IMR-90 (cell line): Measurements from ENCODE around the gene NELFE. TPM values are rescaled to one million over a fixed set of nuclear protein-coding genes. Genes with fewer than 3 reads are reported as not detected.

Source experiments
- ATAC-seq: fragments of 200-7000 bp; cut with Tn5 transposase; 2 replicates; pipeline ENCODE4 v1.9.1; 2020; ENCODE audit warnings: low read depth, mild to moderate bottlenecking, moderate library complexity
- BruUV-seq: library from RNA; stranded (reverse); fragments of 400-500 nt; replicated peaks from 2 replicates; lab custom pipeline; 2021; lab: Mats Ljungman, UMichigan
- CTCF ChIA-PET: fragments of 300-600 bp; formaldehyde crosslinking; extraction: SDS; loops from one replicate; lab custom pipeline; 2021; ENCODE audit warnings: antibody characterized with exemption; lab: Yijun Ruan, JAX
- POLR2A ChIA-PET: fragments of 300-600 bp; sonication (Branson Sonifier 250); formaldehyde crosslinking; loops from one replicate; lab custom pipeline; 2022; ENCODE audit warnings: antibody characterized with exemption; ENCODE audit not compliant: unreplicated experiment; lab: Charles Lee
- DNase-seq: peaks from one replicate; pipeline ENCODE4 v3.0.0; 2013
- H2AFZ ChIP-seq: replicated peaks from 2 replicates; pipeline ENCODE3; 2013; ENCODE audit warnings: low read length, mild to moderate bottlenecking; ENCODE audit not compliant: poor library complexity
- H2AK5ac ChIP-seq: 2 replicates; pipeline ENCODE4 v1.6.1; 2013; ENCODE audit warnings: low read depth, low read length, inconsistent platforms
- H2AK9ac ChIP-seq: replicated peaks from 2 replicates; pipeline ENCODE3; 2013; ENCODE audit warnings: mild to moderate bottlenecking, low read depth, low read length, moderate library complexity; ENCODE audit not compliant: poor library complexity
- H2BK120ac ChIP-seq: 2 replicates; pipeline ENCODE4 v1.6.1; 2013; ENCODE audit warnings: low read depth, low read length, inconsistent platforms
- H2BK15ac ChIP-seq: 3 replicates; pipeline ENCODE4 v1.6.1; 2013; ENCODE audit warnings: low read depth, low read length, inconsistent platforms
- H2BK20ac ChIP-seq: 2 replicates; pipeline ENCODE4 v1.6.1; 2013; ENCODE audit warnings: low read depth, mild to moderate bottlenecking, inconsistent platforms, low read length, moderate library complexity
- H2BK5ac ChIP-seq: 2 replicates; pipeline ENCODE4 v1.6.1; 2013; ENCODE audit warnings: mild to moderate bottlenecking, low read depth, low read length, inconsistent platforms; ENCODE audit not compliant: poor library complexity, severe bottlenecking
- H3K14ac ChIP-seq: replicated peaks from 2 replicates; pipeline ENCODE4 v1.6.1; 2013; ENCODE audit warnings: low read depth, low read length, inconsistent platforms
- H3K18ac ChIP-seq: 2 replicates; pipeline ENCODE4 v1.6.1; 2013; ENCODE audit warnings: low read depth, low read length, control low read depth
- H3K23ac ChIP-seq: 2 replicates; pipeline ENCODE4 v1.6.1; 2013; ENCODE audit warnings: low read depth, low read length, inconsistent platforms
- H3K27ac ChIP-seq: 2 replicates; pipeline ENCODE4 v1.5.1; 2013; ENCODE audit warnings: mild to moderate bottlenecking, control low read depth, low read length; ENCODE audit not compliant: insufficient read depth
- H3K27me3 ChIP-seq: 2 replicates; pipeline ENCODE4 v1.6.1; 2013; ENCODE audit warnings: low read length; ENCODE audit not compliant: control insufficient read depth, insufficient read depth
- H3K36me3 ChIP-seq: 2 replicates; pipeline ENCODE4 v1.6.1; 2013; ENCODE audit warnings: low read length, mixed read lengths; ENCODE audit not compliant: control insufficient read depth, insufficient read depth
- H3K4ac ChIP-seq: 2 replicates; pipeline ENCODE4 v1.6.1; 2013; ENCODE audit warnings: low read depth, low read length, inconsistent platforms
- H3K4me1 ChIP-seq: 2 replicates; pipeline ENCODE4 v1.6.1; 2013; ENCODE audit warnings: low read length, mixed read lengths; ENCODE audit not compliant: control insufficient read depth, insufficient read depth
- H3K4me2 ChIP-seq: 2 replicates; pipeline ENCODE4 v1.6.1; 2013; ENCODE audit warnings: low read depth, mild to moderate bottlenecking, control low read depth, low read length, moderate library complexity
- H3K4me3 ChIP-seq: 2 replicates; pipeline ENCODE4 v1.5.1; 2013; ENCODE audit warnings: low read depth, mild to moderate bottlenecking, control low read depth, low read length, moderate library complexity; ENCODE audit not compliant: insufficient read depth
- H3K56ac ChIP-seq: 2 replicates; pipeline ENCODE4 v1.6.1; 2013; ENCODE audit warnings: low read length, inconsistent platforms; ENCODE audit not compliant: insufficient read depth; ENCODE audit errors: extremely low read depth
- H3K79me1 ChIP-seq, 2 experiments: 2 replicates each; pipeline ENCODE4 v1.6.1; 2013; ENCODE audit warnings: low read length in 2 of 2, inconsistent platforms in 1 of 2, low read depth in 1 of 2
- H3K9ac ChIP-seq: 2 replicates; pipeline ENCODE4 v1.6.1; 2013; ENCODE audit warnings: low read depth, low read length, control low read depth
- H3K9me1 ChIP-seq: 2 replicates; pipeline ENCODE4 v1.6.1; 2013; ENCODE audit warnings: low read length, inconsistent platforms; ENCODE audit not compliant: insufficient read depth
- H3K9me3 ChIP-seq: 2 replicates; pipeline ENCODE4 v1.6.1; 2013; ENCODE audit warnings: low read length; ENCODE audit not compliant: control insufficient read depth, insufficient read depth
- H4K20me1 ChIP-seq: 2 replicates; pipeline ENCODE4 v1.6.1; 2013; ENCODE audit warnings: low read length, inconsistent platforms; ENCODE audit not compliant: insufficient read depth
- H4K5ac ChIP-seq: 2 replicates; pipeline ENCODE4 v1.6.1; 2013; ENCODE audit warnings: mild to moderate bottlenecking, low read depth, low read length, control low read depth
- H4K8ac ChIP-seq, 2 experiments: 2 replicates each; pipeline ENCODE4 v1.6.1; 2013; ENCODE audit warnings: low read depth in 2 of 2, low read length in 2 of 2, control low read depth in 1 of 2, inconsistent platforms in 1 of 2
- H4K91ac ChIP-seq: 2 replicates; pipeline ENCODE4 v1.6.1; 2013; ENCODE audit warnings: low read depth, low read length, inconsistent platforms; ENCODE audit not compliant: insufficient read depth
- MAFK ChIP-seq: IDR thresholded peaks from 2 replicates; pipeline ENCODE4 v1.6.1; 2012; ENCODE audit warnings: low read depth, low read length, improper control_type of control experiment
- RAD21 ChIP-seq: IDR thresholded peaks from 2 replicates; pipeline ENCODE4 v1.6.1; 2012; ENCODE audit warnings: low read length, improper control_type of control experiment
- RCOR1 ChIP-seq: IDR thresholded peaks from 2 replicates; pipeline ENCODE4 v1.6.1; 2012; ENCODE audit warnings: mild to moderate bottlenecking, low read length, improper control_type of control experiment; ENCODE audit not compliant: insufficient replicate concordance
- WGBS, 2 experiments: methylation state at CpG; one replicate each; pipeline versions ENCODE4 v1.1.5 to v1.1.7; 2013; ENCODE audit warnings: missing lambda C conversion rate in 2 of 2; ENCODE audit not compliant: insufficient read length in 1 of 2; ENCODE audit errors: extremely low coverage in 2 of 2; 5-methylcytosine and 5-hydroxymethylcytosine counted together
- dilution Hi-C: fragments of 300-500 bp; cut with HindIII; formaldehyde crosslinking; loops from one replicate; pipeline ENCODE4 v1.14.3; 2018; ENCODE audit warnings: low sequenced_read_pairs; ENCODE audit not compliant: unreplicated experiment
- in situ Hi-C: fragments of 300-500 bp; cut with MboI; formaldehyde crosslinking; loops from 3 replicates; pipeline ENCODE4 v1.14.3; 2019; ENCODE audit warnings: low sequenced_read_pairs, inconsistent platforms, mixed read lengths
- intact Hi-C: fragments of 100-400 bp; cut with micrococcal nuclease; formaldehyde crosslinking; loops from 2 replicates; pipeline ENCODE4 v1.10.0; 2022
- polyA plus RNA-seq, 3 experiments: library from polyadenylated mRNA; depleted of rRNA; stranded (reverse); fragments of >200 nt; gene quantifications; 2 replicates each; pipeline ENCODE4 v1.2.3, GENCODE V29; 2012; ENCODE audit warnings: low replicate concordance in 1 of 3
- total RNA-seq: library from RNA; depleted of rRNA; stranded (reverse); fragments of >200 nt; gene quantifications from 2 replicates; pipeline ENCODE4 v1.2.3, GENCODE V29; 2012
- TF ChIP-seq, protein P1 (sequence below): fragments of 150-350 bp; IDR thresholded peaks from 2 replicates; pipeline ENCODE4 v1.6.1; 2017; ENCODE audit warnings: mild to moderate bottlenecking, antibody characterized with exemption, low read length, low read depth

The NELFE gene
- total and polyA plus RNA-seq, 2 of the 4 experiments (the other 2 are of a cell fraction) = 63.6 to 76.0 TPM

DNA sequence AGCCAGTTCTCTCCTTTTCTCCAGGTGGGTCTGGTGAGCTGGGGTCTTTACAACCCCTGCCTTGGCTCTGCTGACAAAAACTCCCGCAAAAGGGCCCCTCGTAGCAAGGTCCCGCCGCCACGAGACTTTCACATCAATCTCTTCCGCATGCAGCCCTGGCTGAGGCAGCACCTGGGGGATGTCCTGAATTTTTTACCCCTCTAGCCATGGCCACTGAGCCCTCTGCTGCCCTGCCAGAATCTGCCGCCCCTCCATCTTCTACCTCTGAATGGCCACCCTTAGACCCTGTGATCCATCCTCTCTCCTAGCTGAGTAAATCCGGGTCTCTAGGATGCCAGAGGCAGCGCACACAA is 13.6 kb downstream of the NELFE start:
- ATAC-seq (no peak), DNase-seq (no peak)
- Histone ChIP-seq H2BK15ac (no peak overlapping the region), H3K14ac (peak overlapping the region; percentile 57), H2AFZ (peak overlapping the region; percentile 94), H4K91ac (peak overlapping the region; percentile 31), H3K79me1 (no peaks in the 10 kb centered on the region), H2BK20ac (no peak overlapping the region), H3K9me3 (no peaks in the 10 kb centered on the region), H3K4ac (peak overlapping the region; percentile 89), H4K20me1 (no peaks in the 10 kb centered on the region), H2BK120ac (peak overlapping the region; percentile 63), H4K8ac (peak overlapping the region; percentile 67 to 81; a peak in 3 of 4 replicates), H2AK5ac (0 out of 2 replicates have a peak overlapping the region, but pooled peaks have one; percentile 14), H3K23ac (no peak overlapping the region), H2BK5ac (peak overlapping the region; percentile 33), H3K27me3 (no peaks in the 10 kb centered on the region), H3K36me3 (no peaks in the 10 kb centered on the region), H3K56ac (no peak overlapping the region), H3K4me3 (no peak overlapping the region), H3K9me1 (peaks cover 9% of the 10 kb centered on the region), H3K18ac (peak overlapping the region; percentile 16; the same call in 1 of the 2 replicates), H2AK9ac (peak overlapping the region; percentile 90), H3K4me2 (peak overlapping the region; percentile 65; the same call in 1 of the 2 replicates), H3K27ac (peak overlapping the region; percentile 56; the same call in 1 of the 2 replicates), H3K4me1 (peaks cover 25% of the 10 kb centered on the region), H4K5ac (peak overlapping the region; percentile 50), H3K9ac (no peak overlapping the region)
- BruUV-seq = no TSS peak
- POLR2A ChIA-PET = interaction anchor here (0.9 kb wide), 1 partner anchor 46 kb away, joined by 3 read pairs; no protein-coding TSS in a partner anchor
- in situ Hi-C loops (loop anchor here (5.0 to 10.0 kb wide), 2 partner anchors 33 to 260 kb away; partner anchors contain the start of gene LY6G5C), intact Hi-C loops (no loop called here), dilution Hi-C loops (no loop called here)
- TF ChIP-seq, protein P1, sequence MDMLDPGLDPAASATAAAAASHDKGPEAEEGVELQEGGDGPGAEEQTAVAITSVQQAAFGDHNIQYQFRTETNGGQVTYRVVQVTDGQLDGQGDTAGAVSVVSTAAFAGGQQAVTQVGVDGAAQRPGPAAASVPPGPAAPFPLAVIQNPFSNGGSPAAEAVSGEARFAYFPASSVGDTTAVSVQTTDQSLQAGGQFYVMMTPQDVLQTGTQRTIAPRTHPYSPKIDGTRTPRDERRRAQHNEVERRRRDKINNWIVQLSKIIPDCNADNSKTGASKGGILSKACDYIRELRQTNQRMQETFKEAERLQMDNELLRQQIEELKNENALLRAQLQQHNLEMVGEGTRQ = no peak
- no peak for TF ChIP-seq MAFK
- TF ChIP-seq RAD21 = no peak
- no peak for TF ChIP-seq RCOR1
- CTCF ChIA-PET = interaction anchor here (1.0 kb wide), 1 partner anchor 82 kb away, joined by 3 read pairs; the partner anchor contains the start of gene NEU1
- WGBS, 2 experiments = 50% methylated on average over 1 of the region's 9 CpGs; no CpG with 5 or more reads in 1 of the 2 experiments
